Measurements from ENCODE around the gene TFB1M.
"Not testable (repeated sequence)": the region's sequence is repeated elsewhere in the genome, so short reads cannot be mapped to it uniquely, and the experiment has no call there.

The TFB1M gene
- 14.2 to 14.9 (median 14.4) reads per million in 3 experiments for total RNA-seq

- DNase-seq = peak; percentile 97
These were observed at the start of gene TFB1M for GRCh38 chr6:155314092-155314772. Gene TFB1M, minus strand, starts transcription at chr6:155314484. Its CDS starts 56 bp downstream, at chr6:155314428.

- DNase-seq = not testable (repeated sequence)
These were observed 49.7 kb upstream of the TFB1M start for GRCh38 chr6:155364021-155364420.

- DNase-seq = not testable (repeated sequence)
These were observed 48.8 kb upstream of the TFB1M start for GRCh38 chr6:155362968-155363632.

GRCh38 chr6:155354167-155354566 is 39.9 kb upstream of the TFB1M start:
- no peak for DNase-seq

GRCh38 chr6:155352811-155353210 is 38.5 kb upstream of the TFB1M start:
- no peak for DNase-seq

GRCh38 chr6:155352130-155352420 is 37.8 kb upstream of the TFB1M start:
- DNase-seq = no peak

GRCh38 chr6:155351273-155352129 is 37.2 kb upstream of the TFB1M start:
- DNase-seq = no peak

- no peak for DNase-seq
These were observed 35.7 kb upstream of the TFB1M start for GRCh38 chr6:155349956-155350355.

GRCh38 chr6:155349129-155349528 is 34.8 kb upstream of the TFB1M start:
- DNase-seq = no peak

- no peak for DNase-seq
These were observed 33.5 kb upstream of the TFB1M start for GRCh38 chr6:155347800-155348199.

- DNase-seq = no peak
These were observed 32.7 kb upstream of the TFB1M start for GRCh38 chr6:155346957-155347356.

- no peak for DNase-seq
These were observed 30.2 kb upstream of the TFB1M start for GRCh38 chr6:155344341-155345006.

- no peak for DNase-seq
These were observed 27.0 kb upstream of the TFB1M start for GRCh38 chr6:155341130-155341828.

GRCh38 chr6:155340464-155341129 is 26.3 kb upstream of the TFB1M start:
- DNase-seq = no peak

- DNase-seq = not testable (repeated sequence)
These were observed 25.6 kb upstream of the TFB1M start for GRCh38 chr6:155339929-155340328.

GRCh38 chr6:155338237-155338636 is 24.0 kb upstream of the TFB1M start:
- not testable (repeated sequence) for DNase-seq

GRCh38 chr6:155335265-155335664 is 21.0 kb upstream of the TFB1M start:
- no peak for DNase-seq

- not testable (repeated sequence) for DNase-seq
These were observed 19.8 kb upstream of the TFB1M start for GRCh38 chr6:155334073-155334472.

GRCh38 chr6:155333414-155333813 is 19.1 kb upstream of the TFB1M start:
- DNase-seq = no peak

- DNase-seq = no peak
These were observed 16.6 kb upstream of the TFB1M start for GRCh38 chr6:155330922-155331321.

- no peak for DNase-seq
These were observed 15.9 kb upstream of the TFB1M start for GRCh38 chr6:155330133-155330734.
